Kidney capillary endothelial cell (primary cell): Measurements from ENCODE around the gene SLC38A10.
A peak's percentile ranks its signal among the peaks of the same experiment; 100 is the strongest.

ENCODE experiments used
- DNase-seq: peaks from one replicate; pipeline ENCODE4 v3.0.0-alpha.2; 2018; ENCODE audit warnings: low spot score

Gene SLC38A10

DNA sequence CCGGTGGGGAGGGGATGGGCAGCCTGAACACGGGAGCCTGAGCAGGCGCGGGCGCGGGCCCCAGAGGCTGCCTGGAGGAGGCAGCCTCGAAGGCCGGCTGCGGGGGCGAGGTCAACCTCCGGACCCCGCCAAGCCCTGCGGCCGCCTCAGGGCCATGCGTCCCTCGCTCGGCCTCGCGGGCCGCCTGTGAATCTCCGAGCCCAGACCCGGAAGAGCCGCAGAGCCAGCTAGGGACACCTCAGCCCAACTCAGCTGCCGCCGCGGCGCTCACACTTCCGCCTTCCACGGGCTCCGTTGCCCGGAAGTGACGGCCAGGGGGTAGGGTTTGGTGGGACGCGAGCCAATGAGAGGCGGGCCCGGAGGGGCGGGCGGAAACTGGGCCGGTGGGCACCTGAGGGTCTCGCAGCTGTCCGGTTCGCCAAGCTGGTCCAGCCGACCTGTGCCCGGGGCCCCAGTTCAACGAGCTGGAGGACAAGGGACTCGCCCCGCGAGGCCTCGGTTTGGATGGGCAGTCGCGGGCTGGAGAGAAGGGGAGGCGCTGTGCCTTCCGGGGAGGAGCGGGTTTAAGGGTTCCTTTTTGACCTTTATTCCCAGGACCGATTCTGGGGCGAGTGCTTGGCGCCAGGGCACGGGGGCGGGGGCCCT, at the start of gene SLC38A10:
Gene SLC38A10 (minus strand): TSS at position 277 of the 645 bp plus-strand sequence. CDS start 386 bp downstream, outside the sequence.
- peak; percentile 87 for DNase-seq

- peak; percentile 36 for DNase-seq
Measured at GRCh38 chr17:81342269-81343070, 47.4 kb upstream of the SLC38A10 start.

DNA sequence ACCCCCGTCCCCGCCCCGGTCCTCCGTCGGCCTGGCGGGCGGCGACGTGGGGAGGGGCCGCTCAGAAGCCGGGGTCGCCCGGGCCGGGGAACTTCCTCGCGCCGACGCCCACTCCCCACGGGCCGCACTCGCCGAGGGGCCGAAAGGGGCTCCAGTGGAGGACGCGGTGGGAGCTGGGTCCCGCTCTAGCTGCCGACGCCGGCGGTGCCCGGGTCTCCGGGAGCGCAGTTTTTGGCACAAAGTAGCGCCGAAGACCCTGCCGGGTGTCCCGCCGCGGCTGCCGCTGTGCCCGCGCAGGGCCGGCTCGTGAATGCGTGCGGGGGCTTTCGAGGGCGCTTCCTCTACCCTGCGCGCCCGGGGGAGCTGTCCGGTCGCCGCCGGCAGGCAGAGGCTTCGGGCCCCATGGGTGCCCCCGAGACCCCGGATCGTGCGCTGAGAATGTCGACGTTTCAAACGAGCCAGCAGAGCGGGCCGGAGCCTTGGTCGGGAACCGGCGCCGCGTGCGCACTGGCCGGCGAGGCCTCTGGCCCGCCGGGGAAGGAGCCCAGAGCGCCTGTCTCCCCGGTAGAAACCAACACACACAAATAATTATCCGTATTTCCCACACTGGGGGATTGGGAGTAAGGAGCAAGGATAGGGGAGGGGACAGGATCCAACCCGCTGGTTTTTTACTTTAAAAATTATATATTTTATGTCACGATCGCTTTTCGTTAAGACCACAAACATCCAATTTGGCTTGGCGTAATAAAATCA, 46.6 kb upstream of the SLC38A10 start:
- no peak for DNase-seq

DNA sequence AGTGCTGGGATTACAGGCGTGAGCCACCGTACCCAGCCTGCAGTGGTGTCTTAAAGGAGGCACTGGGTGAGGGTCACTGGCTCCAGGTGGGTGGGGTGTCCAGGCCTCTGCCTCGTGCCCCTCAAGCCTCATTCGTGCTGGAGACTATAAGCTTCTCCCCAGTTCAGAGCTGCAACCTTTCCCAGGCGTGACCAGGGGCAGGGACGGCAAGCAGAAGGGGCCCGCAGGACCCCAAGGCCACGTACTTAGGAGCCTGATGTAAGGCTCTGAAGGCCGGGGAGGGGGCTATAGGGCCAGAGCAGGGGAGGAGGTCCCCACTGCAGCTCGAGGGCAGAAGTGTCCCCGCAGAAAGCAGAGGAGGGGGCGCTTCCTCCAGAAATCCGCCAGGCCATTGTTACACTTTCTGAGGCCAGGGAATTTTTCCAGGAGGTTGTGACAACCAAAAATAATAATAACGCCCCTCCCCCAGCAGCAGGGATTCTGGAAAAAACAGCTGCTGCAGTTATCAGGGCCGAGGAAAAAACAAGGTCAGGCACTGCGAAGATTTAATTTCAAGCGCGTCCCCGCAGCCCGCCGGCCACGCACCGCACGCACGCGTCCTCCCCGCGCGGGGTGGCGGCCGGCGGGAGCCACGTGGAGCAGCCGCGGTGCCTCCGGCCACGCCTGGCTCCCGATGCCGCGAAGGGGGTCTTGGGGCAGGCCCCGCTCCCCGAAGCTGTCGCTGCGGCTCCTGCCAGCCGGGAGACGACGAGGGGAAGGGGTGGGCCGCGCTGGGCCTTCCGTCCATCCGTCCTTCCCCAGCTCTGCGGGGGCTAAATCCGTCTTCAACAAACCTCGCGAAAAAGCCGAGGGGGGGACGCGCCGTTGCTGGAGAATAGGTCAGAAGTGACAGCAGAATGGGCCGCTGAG, 45.8 kb upstream of the SLC38A10 start:
- no peak for DNase-seq

DNA sequence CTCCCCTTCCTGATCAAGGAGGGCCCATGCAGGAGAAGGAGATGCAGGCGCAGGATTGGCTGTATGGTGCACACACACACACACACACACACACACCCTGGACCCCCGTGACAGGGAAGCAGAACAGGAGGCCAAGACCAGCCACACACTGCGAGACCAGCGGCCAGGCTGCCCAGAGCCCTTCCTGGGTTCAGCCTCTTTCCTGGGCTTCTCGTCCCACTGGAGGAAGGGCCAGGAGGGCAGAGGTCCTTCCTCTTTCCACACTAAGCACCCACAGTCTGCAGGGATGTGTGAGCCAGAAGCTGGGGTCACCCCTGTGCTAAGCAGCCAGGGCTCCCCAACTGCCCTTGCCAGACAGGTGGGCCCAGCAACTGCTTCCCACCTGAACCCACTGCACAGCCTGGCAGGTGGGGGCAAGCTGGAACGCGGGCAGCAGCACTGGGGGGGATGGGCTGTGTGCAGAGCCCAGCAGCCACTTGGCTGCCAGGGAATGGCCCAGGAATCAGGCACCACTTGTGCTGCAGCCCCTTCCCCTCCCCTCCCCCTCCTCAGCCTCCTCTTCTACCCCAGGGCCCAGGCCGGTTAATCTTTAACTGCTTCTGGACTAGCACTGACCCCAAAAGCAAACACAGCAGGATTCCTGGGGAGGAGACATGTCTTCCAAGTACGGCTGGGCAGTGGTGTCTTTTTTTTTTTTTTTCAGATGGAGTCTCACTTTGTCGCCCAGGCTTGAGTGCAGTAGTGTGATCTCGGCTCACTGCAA, 44.6 kb upstream of the SLC38A10 start:
- DNase-seq: no peak

GRCh38 chr17:81339191-81339533, 44.1 kb upstream of the SLC38A10 start:
- no peak for DNase-seq

DNA sequence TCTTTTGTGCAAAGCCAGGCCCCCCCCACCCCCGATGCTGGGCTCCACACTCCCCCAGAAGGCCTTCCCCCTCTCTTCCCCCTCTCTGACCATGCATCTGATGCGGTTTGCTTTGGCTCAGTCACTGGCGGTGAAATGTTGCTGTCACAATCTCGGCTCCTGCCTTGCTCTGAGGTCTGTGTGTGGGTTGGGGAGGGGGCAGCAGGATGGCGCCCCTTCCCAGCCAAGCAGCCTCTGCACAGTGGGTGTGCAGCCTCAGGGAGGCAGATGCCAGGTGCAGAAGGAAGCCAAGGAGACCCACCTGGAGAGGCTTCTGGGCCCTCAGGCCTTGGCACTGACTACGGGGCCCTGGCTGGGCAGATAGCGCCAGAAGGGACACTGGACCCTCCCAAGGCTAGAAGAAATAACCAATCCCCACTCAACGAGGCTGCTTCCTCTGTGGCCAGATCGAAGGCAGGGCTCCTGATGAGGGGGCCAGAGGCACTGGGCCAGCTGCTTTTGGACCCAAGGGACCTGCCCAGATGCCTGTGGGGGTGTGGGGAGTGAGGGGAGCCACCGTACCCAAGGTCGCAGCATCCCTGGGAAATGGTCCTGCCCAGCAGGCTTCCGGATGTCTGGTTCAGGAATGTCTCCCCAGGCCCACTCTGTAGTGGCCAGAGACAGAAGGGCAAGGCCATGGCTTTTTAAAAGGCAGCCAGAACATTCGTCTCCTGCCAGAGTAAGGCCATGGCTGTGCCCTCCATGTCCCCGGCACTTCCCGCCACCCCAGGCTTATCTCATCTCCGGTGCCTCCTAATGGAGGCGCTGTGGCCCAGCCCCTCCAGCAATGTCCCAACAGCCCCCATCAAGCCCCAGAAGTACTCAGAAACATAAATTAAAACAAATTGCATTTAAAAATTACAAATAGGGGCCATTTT, 43.4 kb upstream of the SLC38A10 start:
- DNase-seq: no peak

DNA sequence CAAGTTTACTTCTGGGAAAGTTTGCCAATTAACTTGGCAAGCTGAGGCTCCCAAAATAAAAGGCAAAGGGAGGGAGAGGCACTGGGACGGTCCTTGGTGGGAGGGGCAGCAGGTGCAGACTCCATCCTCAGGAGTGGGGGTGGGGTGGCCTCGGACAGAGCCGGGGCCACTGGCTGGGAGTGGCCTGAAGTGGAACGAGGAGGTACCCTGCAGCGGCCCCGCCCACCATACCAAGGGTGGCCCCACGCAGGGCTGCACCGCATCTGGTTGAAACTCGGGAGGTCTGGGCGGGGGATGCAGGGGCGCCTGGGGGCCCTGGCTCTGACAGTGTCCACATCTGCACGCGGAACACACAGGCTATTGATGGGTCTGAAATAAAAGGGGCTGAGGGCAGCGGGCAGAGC, 42.4 kb upstream of the SLC38A10 start:
- no peak for DNase-seq

GRCh38 chr17:81336930-81337325, 41.8 kb upstream of the SLC38A10 start:
- DNase-seq: no peak

DNA sequence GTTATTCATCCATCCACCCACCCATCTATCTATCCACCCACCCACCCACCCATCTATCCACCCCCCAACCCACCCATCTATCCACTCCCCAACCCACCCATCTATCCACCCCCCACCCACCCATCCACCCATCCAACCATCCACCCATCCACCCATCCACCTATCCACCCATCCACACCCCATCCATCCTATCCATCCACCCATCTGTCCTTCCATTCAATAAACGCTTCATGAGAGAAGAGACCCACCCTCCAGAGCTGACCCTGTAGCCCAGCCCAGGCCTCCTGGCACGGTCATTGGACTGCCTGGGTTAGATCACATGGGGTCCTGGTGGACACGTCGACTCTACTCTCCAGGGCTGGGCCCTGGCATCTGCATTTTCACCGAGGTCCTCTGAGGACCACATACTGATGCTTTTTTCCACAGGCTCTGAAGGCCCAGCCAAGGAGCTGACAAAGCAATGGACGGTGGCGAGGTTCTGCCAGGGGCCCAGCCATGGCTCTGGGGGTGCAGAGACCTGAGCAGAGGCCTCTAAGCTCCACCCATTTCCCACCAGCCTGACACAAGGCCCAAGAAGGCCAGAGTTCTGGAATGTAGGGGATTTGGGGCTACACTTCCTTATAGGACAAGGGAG, 41.3 kb upstream of the SLC38A10 start:
- DNase-seq: no peak

DNA sequence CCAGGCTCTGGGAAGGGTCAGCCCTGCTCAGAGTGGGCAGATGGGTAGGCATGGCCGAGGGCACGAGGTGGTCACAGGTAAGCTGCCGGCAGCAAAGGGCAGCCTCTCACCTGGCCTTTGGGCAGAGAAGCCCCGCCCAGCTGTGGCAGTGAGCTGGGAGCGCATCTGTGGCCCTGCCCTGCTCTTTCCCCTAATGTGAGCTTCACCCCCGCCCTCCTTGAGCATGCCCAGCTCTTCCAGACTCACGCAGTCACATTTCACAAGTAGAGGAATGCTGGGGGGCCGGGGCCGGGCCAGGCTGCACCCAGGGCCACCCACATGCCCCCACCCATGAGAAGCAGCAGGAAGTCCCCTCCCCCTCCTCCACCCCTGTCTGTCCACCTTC, 40.7 kb upstream of the SLC38A10 start:
- DNase-seq: no peak

GRCh38 chr17:81334987-81335772, 40.1 kb upstream of the SLC38A10 start:
- DNase-seq: no peak

DNA sequence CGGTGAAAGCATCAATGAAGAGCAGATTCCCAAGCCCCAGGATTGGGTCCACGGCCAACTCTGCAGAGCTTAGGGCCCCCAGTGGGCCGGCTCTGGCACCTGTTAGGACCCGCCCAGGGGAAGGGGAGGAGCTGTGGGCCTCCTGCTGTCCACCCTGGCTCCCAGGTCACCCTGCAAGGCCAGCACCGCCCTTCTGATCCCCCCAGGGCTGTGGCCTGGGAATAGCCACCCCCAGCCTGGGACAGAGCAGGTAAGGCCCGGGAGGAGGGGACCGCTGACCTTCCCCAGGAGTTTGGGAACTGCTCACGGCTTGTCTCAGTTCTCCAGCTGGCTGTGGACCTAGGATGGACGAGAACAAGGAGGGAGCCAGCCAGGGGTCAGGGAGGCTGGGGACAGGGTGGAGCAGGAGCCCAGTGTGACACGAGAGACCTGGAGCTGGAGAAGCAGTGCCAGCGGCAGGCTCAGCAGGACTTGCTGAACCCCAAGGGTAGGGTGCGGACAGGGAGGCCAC, 39.3 kb upstream of the SLC38A10 start:
- DNase-seq: no peak

GRCh38 chr17:81333616-81334368, 38.7 kb upstream of the SLC38A10 start:
- no peak for DNase-seq

DNA sequence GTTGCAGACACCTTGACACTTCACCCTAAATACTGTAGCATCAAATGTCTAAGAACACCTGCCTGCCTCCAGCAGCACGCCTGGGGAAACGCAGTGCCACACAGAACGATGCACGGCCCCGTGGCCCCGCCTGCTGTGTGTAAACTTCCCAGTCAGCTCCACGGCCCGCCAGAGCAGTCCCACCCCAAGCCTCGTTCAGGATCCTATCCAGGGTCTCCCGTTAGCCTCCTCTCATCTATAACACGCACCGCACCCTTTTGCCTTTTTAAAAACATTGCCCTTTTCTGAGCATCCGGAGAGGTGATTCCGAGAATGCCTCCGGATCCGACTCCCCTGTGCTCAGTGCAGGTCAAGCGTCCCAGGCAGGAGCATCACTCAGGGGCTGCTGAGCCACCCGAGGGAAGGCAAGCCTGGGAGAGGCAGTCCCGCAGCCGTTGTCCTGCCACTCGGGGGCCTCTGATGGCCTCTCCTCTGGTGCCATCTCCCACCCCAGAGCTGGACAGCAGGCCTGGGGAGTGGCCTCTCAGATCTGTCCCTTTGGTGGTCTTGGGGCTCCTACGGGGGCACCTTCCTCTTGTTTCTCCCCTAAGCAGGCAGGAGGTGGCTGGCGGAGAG, 37.9 kb upstream of the SLC38A10 start:
- DNase-seq: no peak

DNA sequence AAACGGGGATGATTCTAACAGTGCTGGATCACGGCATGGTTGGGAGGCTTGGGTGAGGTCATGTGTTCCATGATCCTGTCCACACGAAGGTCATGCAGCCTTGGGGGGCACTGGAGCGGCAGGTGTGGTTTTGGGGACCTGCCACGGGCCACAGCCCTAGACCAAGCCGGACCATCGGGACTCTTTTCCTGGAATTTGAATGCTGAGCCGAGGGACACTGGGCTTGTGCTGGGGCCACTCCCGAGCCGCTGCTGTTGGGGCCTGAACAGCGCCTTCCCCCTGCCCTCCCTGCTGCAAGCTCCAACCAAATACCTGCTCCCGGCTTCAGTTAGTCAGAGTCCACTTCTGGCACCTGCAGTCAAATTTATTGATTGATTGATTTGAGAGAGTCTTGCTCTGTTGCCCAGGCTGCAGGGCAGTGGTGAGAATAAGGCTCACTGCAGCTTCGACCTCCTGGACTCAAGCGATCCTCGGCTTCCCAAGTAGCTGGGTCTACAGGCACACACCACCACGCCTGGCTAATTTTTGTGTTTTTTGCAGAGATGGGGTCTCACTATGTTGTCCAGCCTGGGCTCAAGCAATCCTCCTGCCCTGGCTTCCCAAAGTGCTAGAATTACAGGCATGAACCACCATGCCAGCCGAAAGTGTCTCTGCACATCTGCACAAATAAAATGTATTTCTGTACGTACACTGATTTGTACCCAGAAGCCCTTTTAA, 37.2 kb upstream of the SLC38A10 start:
- DNase-seq: no peak
